ENCODE data around the gene SYTL3. TPM values are rescaled to one million over a fixed set of nuclear protein-coding genes. Genes with fewer than 3 reads are reported as not detected.
A peak's percentile ranks its signal among the peaks of the same experiment; 100 is the strongest.

Gene SYTL3
- total RNA-seq, 1 experiment from 2014 or later, result 0.28 TPM

- CTCF ChIA-PET, result interaction anchor here (0.6 kb wide), 1 partner anchor 165 kb away, joined by 3 read pairs; no protein-coding TSS in a partner anchor
Observed at GRCh38 chr6:158751224-158751623, 101.4 kb downstream of the SYTL3 start.

More at GRCh38 chr6:158751224-158751623, 101.4 kb downstream of the SYTL3 start:
- Mint-ChIP-seq H3K27ac (no peak overlapping the region), H3K27me3 (ENCODE audit: low read depth) (no peaks in the 10 kb centered on the region), H3K4me3 (no peak overlapping the region), H3K36me3 (no peaks in the 10 kb centered on the region), H3K9me3 (no peaks in the 10 kb centered on the region), H3K4me1 (peaks cover 21% of the 10 kb centered on the region; the same call in 1 of the 2 replicates)
- POLR2A ChIA-PET, result no interaction called here
- no peak for DNase-seq (ENCODE audit: low spot score)
- peak; percentile 27 for ATAC-seq
- TF ChIP-seq ZNF232 (CRISPR knock-in tag; IDR thresholded peaks at IDR 0.05) (no peak), ZNF425 (CRISPR knock-in tag; conservative IDR thresholded peaks at IDR 0.05) (no peak), JAZF1 (CRISPR knock-in tag; IDR thresholded peaks at IDR 0.05) (no peak), TCF7 (CRISPR knock-in tag; IDR thresholded peaks at IDR 0.05; ENCODE audit: low read depth) (no peak), USF1 (CRISPR knock-in tag; IDR thresholded peaks at IDR 0.05) (no peak), ATF6 (CRISPR knock-in tag; IDR thresholded peaks at IDR 0.05) (no peak), ESRRA (CRISPR knock-in tag; IDR thresholded peaks at IDR 0.05; ENCODE audit: borderline replicate concordance) (no peak), NR1H2 (CRISPR knock-in tag; IDR thresholded peaks at IDR 0.05) (no peak), CREB1 (CRISPR knock-in tag; IDR thresholded peaks at IDR 0.05) (no peak), AR (CRISPR knock-in tag; IDR thresholded peaks at IDR 0.05) (no peak), SMAD4 (CRISPR knock-in tag; IDR thresholded peaks at IDR 0.05) (no peak), ZNF138 (CRISPR knock-in tag; conservative IDR thresholded peaks at IDR 0.05) (no peak), TEAD4 (CRISPR knock-in tag; IDR thresholded peaks at IDR 0.05) (no peak), ZMAT4 (CRISPR knock-in tag; IDR thresholded peaks at IDR 0.05) (no peak), GTF2I (CRISPR knock-in tag; conservative IDR thresholded peaks at IDR 0.05) (no peak), FOXP4 (CRISPR knock-in tag; IDR thresholded peaks at IDR 0.05) (no peak), GRHL2 (CRISPR knock-in tag; IDR thresholded peaks at IDR 0.05; ENCODE audit: insufficient replicate concordance, severe bottlenecking) (no peak), SMAD3 (CRISPR knock-in tag; IDR thresholded peaks at IDR 0.05; ENCODE audit: borderline replicate concordance) (no peak)

Measured in WTC11 (cell line).